Activated CD4-positive, alpha-beta T cell treated with anti-CD3 and anti-CD28 coated beads, Interleukin-2, Interleukin-4, amounts not matched to agents 100 ng/mL and 50 ng/mL, durations not matched to agents 16 hours and 8 hours (primary cell): ENCODE measurements around the gene LITAFD.
"Not testable (repeated sequence)": the region's sequence is repeated elsewhere in the genome, so short reads cannot be mapped to it uniquely, and the experiment has no call there.

ENCODE experiments used
- DNase-seq: peaks from one replicate; pipeline ENCODE4 v3.0.0-alpha.2; 2020; ENCODE audit warnings: low spot score

The LITAFD gene

GRCh38 chr16:8858994-8859912 lies 22.9 kb upstream of the LITAFD start:
- no peak for DNase-seq

GRCh38 chr16:8859913-8860881 lies 22.0 kb upstream of the LITAFD start:
- no peak for DNase-seq

- no peak for DNase-seq
These were observed 20.4 kb upstream of the LITAFD start for GRCh38 chr16:8861563-8862308.

GRCh38 chr16:8862309-8863130 lies 19.6 kb upstream of the LITAFD start:
- DNase-seq, result no peak

- no peak for DNase-seq
These were observed 18.3 kb upstream of the LITAFD start for GRCh38 chr16:8863594-8864424.

- no peak for DNase-seq
These were observed 17.6 kb upstream of the LITAFD start for GRCh38 chr16:8864480-8865110.

- DNase-seq, result no peak
These were observed 16.8 kb upstream of the LITAFD start for GRCh38 chr16:8865145-8865882.

GRCh38 chr16:8866118-8866883 lies 15.8 kb upstream of the LITAFD start:
- DNase-seq, result no peak

- DNase-seq, result no peak
These were observed 15.3 kb upstream of the LITAFD start for GRCh38 chr16:8866884-8867215.

GRCh38 chr16:8867216-8867931 lies 14.8 kb upstream of the LITAFD start:
- no peak for DNase-seq

- peak; percentile 62 for DNase-seq
These were observed 14.2 kb upstream of the LITAFD start for GRCh38 chr16:8867932-8868415.

- DNase-seq, result peak; percentile 86
These were observed 13.5 kb upstream of the LITAFD start, which contains the start of gene CARHSP1 for GRCh38 chr16:8868416-8869211. Gene CARHSP1, minus strand, starts transcription at chr16:8869006. Its CDS starts 9,678 bp downstream, at chr16:8859328.

GRCh38 chr16:8869212-8869987 lies 12.8 kb upstream of the LITAFD start:
- no peak for DNase-seq

- not testable (repeated sequence) for DNase-seq
These were observed 12.2 kb upstream of the LITAFD start for GRCh38 chr16:8869988-8870241.

- DNase-seq, result no peak
These were observed 10.1 kb upstream of the LITAFD start for GRCh38 chr16:8872071-8872470.
